Activated T-helper 9 cell treated with anti-CD3 and anti-CD28 coated beads, Interleukin-2, amount 50 U/mL, for 16 hours (primary cell): ENCODE data around the gene ZNF217.
"Not testable (repeated sequence)": the region's sequence is repeated elsewhere in the genome, so short reads cannot be mapped to it uniquely, and the experiment has no call there.

Source experiments
- DNase-seq: peaks from one replicate; pipeline ENCODE4 v3.0.0-alpha.2; 2020; ENCODE audit warnings: low read depth

Gene ZNF217

GRCh38 chr20:53529658-53530057 lies 64.0 kb downstream of the ZNF217 start:
- no peak for DNase-seq

GRCh38 chr20:53527196-53527595 lies 66.4 kb downstream of the ZNF217 start:
- no peak for DNase-seq

DNA sequence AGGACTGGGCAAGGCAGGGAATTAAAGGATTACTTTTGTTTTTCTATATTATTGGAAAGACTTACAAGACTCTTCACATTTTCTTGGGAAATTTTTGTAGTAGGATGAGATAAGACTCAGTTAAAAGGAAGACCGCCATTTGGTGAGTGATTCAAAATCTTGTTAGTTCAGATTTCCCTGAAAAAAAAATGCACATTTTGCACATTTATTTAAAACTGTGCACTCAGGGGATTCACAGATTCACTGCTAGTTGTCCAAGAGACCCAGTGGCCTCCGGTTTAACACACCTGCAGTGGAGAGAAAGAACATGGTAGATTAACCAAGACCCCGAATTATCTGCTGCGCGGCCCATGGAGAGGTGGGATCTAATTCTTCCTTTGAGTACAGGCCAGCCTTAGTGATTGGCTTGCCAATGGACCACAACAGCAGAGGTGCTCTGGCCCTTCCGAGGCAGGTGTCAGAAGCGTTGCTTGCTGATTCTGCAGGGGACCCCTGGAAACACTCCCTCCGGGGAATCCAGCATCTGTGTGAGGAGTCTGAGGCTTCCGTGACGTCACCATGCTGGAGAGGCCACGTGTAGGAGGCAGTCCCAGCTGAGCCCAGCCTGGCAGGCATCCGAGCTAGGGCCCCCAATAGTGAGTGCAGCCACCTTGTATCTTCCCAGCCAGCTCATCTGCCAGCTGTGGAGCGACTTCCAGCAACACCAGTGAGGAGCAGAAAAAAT lies 68.9 kb downstream of the ZNF217 start:
- DNase-seq = no peak

- DNase-seq = not testable (repeated sequence)
Measured at GRCh38 chr20:53523615-53524014, 70.0 kb downstream of the ZNF217 start.

DNA sequence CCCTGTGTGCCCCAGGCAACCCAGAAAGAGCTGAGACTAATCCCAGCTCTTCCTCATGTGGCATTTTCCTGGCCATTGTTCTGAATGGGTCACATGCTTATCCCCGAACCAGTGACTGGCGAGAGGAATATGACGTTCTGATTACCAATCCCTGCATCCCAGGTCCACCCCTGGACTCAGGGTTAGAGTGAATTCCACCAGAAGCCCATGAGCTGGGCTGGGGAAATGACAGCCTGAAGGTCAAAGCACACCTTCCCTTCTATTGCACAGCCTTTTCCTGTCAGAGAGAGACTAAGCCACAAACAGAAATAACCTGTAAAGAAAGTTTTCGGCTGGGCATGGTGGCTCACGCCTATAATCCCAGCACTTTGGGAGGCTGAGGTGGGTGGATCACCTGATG lies 70.9 kb downstream of the ZNF217 start:
- DNase-seq = no peak

- DNase-seq = no peak
Measured at GRCh38 chr20:53522026-53522425, 71.6 kb downstream of the ZNF217 start.

- DNase-seq = not testable (repeated sequence)
Measured at GRCh38 chr20:53521421-53521820, 72.2 kb downstream of the ZNF217 start.

GRCh38 chr20:53517146-53517545 lies 76.5 kb downstream of the ZNF217 start:
- DNase-seq = no peak
